Activated naive CD8-positive, alpha-beta T cell treated with anti-CD3 and anti-CD28 coated beads for 36 hours (primary cell): ENCODE data around the gene SYT11. TPM values are rescaled to one million over a fixed set of nuclear protein-coding genes. Genes with fewer than 3 reads are reported as not detected.
"Not testable (repeated sequence)": the region's sequence is repeated elsewhere in the genome, so short reads cannot be mapped to it uniquely, and the experiment has no call there.

ENCODE experiments used
- DNase-seq: peaks from one replicate; pipeline ENCODE4 v3.0.0; 2021
- H3K27ac Mint-ChIP-seq: one replicate; pipeline ENCODE4 v1.8.0; 2022; ENCODE audit warnings: mild to moderate bottlenecking, moderate library complexity, mixed read lengths
- H3K27me3 Mint-ChIP-seq: one replicate; pipeline ENCODE4 v1.8.0; 2022; ENCODE audit warnings: mild to moderate bottlenecking, mixed read lengths
- H3K36me3 Mint-ChIP-seq: one replicate; pipeline ENCODE4 v1.8.0; 2021; ENCODE audit warnings: mild to moderate bottlenecking, mixed read lengths
- H3K4me1 Mint-ChIP-seq: one replicate; pipeline ENCODE4 v1.8.0; 2021; ENCODE audit warnings: mixed read lengths
- H3K4me3 Mint-ChIP-seq: one replicate; pipeline ENCODE4 v1.8.0; 2022; ENCODE audit warnings: mild to moderate bottlenecking, moderate library complexity, mixed read lengths
- H3K9me3 Mint-ChIP-seq: one replicate; pipeline ENCODE4 v1.8.0; 2022; ENCODE audit warnings: mixed read lengths
- total RNA-seq, 2 experiments: library from RNA; stranded (reverse); gene quantifications; one replicate each; pipeline ENCODE4 v1.2.3, GENCODE V29; 2021

Gene SYT11
- total RNA-seq, 2 experiments from 2014 or later: 12.2 to 12.8 TPM

DNA sequence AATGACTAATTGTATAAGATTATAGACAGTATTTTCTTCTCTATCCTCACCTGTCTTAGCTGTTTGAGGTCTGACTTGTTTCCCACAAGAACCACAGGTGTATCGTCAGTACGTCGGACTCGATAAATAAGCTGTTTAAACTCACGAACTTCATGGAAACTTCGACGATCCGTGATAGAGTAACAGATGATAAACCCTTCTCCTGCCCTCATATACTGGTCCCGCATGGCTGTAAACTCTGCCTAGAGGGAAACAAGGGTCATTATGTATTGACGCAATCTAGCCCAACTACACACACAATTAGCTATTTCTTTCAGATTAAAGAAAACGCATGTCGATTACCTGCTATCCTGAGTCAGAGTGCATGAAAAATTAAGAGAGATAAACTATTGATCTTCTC is 44.9 kb downstream of the SYT11 start:
- Mint-ChIP-seq H3K4me1 (peaks cover 5% of the 10 kb centered on the region), H3K9me3 (no peaks in the 10 kb centered on the region), H3K27me3 (no peaks in the 10 kb centered on the region), H3K4me3 (no peak overlapping the region), H3K27ac (no peak overlapping the region), H3K36me3 (peaks cover 10% of the 10 kb centered on the region)
- DNase-seq: no peak

DNA sequence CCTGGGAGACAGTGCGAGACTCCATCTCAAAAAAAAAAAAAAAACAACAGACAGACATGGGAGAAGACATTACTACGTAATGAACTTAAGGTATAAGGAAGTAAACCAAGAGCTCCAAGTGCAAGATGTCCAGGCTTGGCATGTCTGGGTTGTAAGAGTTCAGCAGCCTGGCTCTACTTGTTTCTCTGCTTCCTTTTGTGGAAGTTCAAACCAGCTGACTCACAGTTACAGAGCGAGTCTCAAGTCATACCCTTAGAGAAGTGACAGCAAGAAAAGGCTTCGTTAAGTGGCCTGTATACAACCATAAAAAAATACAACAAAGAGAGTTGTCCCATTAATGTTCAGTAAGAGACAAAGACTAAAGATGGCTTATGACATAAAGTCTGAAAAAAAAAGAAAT is 50.5 kb downstream of the SYT11 start:
- H3K36me3 Mint-ChIP-seq: peaks cover 37% of the 10 kb centered on the region
- no peaks in the 10 kb centered on the region for H3K27me3 Mint-ChIP-seq

DNA sequence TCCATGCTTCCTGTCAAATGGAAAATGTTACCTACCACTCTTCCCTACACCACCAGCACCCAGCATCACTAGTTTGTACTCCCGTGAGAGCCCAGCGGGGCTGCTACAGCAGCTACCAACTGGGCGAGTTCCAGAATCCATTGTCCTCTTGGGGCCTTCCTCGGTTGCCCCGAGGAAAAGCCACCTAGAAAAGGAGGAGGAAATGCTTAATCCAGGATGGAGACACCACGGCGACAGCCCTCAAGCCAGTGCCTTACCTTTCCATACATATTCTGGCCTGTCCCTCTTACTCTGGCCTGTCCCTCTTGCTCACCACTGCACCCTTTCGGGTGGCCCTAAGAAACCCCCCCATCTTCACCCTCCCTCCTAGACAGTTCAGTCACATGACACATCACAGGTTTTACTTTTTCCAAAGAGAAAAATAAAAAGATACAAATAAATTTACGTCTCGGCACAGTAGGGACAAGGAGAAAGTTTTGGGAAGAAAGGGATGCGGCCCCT is 51.3 kb downstream of the SYT11 start:
- no peak for DNase-seq
- peaks cover 21% of the 10 kb centered on the region for H3K4me1 Mint-ChIP-seq
- H3K4me3 Mint-ChIP-seq: peak overlapping the region; percentile 99
- no peaks in the 10 kb centered on the region for H3K27me3 Mint-ChIP-seq
- H3K36me3 Mint-ChIP-seq: peaks cover 38% of the 10 kb centered on the region
- H3K27ac Mint-ChIP-seq: peak overlapping the region; percentile 97
- H3K9me3 Mint-ChIP-seq: no peaks in the 10 kb centered on the region

More for the DNA sequence above, 50.5 kb downstream of the SYT11 start:
- peak overlapping the region; percentile 99 for H3K4me3 Mint-ChIP-seq
- H3K27ac Mint-ChIP-seq: peak overlapping the region; percentile 70
- DNase-seq: no peak
- H3K4me1 Mint-ChIP-seq: peaks cover 21% of the 10 kb centered on the region
- no peaks in the 10 kb centered on the region for H3K9me3 Mint-ChIP-seq

DNA sequence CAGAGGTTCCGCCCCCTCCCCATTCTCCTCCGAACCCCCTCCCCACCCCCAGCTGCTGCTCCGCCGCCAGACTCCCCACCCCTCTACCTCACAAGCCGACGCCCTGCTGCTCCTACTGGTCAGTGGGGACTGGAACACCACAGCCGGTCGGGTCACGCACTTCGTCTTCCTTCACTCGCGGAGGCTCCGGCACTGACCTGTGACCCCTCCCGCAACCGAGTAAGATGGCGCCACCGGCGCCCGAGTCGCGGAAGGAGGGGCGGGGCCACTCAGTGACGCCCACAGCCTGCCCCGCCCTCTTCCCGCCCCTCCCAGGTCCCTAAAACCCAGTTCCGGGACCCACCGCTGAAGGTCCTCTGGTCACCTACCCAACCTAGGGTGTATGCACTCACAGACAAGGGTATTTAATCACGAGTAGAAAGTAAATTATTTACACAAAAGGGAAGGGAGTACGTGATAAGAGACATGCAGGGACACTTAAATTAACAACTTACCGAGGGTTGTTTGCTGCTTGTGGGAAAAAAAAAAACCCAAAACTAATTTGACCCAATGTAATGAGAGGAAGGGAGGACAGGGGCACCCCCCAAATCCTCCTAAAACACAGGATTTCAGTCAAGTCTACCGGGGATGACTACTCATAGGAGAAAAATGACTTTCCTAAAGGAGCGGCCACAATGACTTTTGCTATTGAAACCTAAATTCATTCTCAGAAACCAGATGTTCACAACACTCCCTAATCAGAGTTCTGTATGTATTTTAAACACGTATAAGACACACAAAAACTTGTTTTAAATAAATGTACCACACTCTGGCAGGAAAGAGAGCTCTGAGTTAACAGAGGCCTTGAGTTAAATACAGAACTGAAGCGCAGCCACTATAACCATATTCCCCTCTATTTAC is 52.0 kb downstream of the SYT11 start, which contains the start of gene RIT1:
Gene RIT1, minus strand, starts transcription at position 194 of the 900 bp plus-strand sequence. CDS start 588 bp downstream, outside the sequence.
- H3K4me3 Mint-ChIP-seq: peak within 1 kb of the TSS; percentile 99
- no peaks in the 10 kb centered on the region for H3K9me3 Mint-ChIP-seq
- H3K27ac Mint-ChIP-seq: peak within 1 kb of the TSS; percentile 97
- peak; percentile 85 for DNase-seq
- peaks cover 19% of the 10 kb centered on the region for H3K4me1 Mint-ChIP-seq
- peaks cover 39% of the 10 kb centered on the region for H3K36me3 Mint-ChIP-seq
- H3K27me3 Mint-ChIP-seq: no peaks in the 10 kb centered on the region

DNA sequence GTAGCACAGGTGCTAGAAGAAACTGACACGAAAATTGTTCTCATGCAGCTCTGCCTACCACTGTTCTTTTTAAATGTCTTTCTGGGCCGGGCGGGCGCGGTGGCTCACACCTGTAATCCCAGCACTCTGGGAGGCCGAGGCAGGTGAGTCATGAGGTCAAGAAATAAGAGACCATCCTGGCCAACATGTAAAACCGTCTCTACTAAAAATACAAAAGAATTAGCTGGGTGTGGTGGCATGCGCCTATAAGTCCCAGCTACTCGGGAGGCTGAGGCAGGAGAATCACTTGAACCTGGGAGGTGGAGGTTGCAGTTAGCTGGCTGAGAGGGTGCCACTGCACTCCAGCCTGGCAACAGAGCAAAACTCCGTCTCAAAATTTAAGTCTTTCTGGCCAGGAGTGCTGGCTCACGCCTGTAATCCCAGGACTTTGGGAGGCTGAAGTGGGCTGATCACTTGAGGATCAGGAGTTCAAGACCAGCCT is 52.7 kb downstream of the SYT11 start:
- peak overlapping the region; percentile 97 for H3K27ac Mint-ChIP-seq
- H3K27me3 Mint-ChIP-seq: no peaks in the 10 kb centered on the region
- H3K9me3 Mint-ChIP-seq: no peaks in the 10 kb centered on the region
- no peak for DNase-seq
- H3K36me3 Mint-ChIP-seq: peaks cover 46% of the 10 kb centered on the region
- H3K4me3 Mint-ChIP-seq: peak overlapping the region; percentile 99
- H3K4me1 Mint-ChIP-seq: peaks cover 19% of the 10 kb centered on the region

DNA sequence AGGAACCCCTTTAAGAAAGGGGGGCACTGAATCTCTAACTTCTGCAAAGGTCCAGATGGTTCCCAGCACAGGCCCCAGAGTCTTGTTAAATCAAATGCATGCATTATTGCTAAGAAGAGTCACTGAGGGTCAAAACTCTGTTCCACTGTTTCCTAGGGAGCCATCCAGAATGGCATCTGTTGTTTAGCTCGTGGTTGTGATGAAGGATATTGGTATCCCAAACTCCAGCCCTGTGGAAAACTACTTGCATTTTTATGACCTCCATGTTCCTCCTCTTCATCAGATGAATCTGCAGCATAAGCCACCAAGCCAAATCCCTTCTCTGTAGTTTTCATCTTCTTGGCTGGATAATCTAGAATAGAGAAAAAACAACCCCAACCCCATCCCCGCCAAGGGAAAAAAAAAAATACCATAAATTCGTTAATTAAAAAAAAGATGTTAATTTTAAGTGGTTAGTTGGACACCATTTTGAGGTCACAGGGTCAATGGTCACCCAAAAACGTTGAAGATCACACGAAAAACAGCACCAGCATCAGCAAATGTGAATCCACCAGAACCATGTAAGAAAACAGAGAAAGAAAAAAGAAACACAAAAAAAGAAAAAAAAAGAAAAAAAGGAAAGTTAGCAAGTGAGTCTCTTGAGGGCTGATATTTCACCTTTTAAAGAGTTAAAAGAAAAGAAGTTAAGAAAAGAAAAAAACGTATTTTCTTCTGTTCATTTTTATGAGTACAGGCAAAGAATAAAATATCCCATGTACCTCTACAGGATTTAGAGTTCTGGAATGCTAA is 54.8 kb downstream of the SYT11 start:
- Mint-ChIP-seq H3K4me1 (peaks cover 19% of the 10 kb centered on the region), H3K36me3 (peaks cover 52% of the 10 kb centered on the region), H3K27me3 (no peaks in the 10 kb centered on the region), H3K9me3 (no peaks in the 10 kb centered on the region), H3K4me3 (no peak overlapping the region), H3K27ac (peak overlapping the region; percentile 34)
- DNase-seq: no peak

DNA sequence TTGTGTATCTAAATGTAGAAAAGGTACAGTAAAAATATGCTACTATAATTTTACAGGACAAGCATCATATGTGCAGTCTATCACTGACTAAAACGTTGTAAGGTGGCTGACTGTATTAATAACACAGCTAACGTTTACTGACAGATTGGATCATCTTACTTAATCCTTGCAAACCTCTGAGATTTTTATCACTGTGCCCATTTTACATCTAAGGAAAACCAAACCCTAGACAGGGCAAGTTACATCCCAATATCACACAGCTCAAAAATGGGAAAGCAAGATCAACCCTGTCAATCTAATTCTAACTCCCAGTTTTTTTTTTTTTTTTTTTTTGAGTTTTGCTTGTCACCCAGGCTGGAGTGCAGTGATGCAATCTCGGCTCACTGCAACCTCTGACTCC is 59.3 kb downstream of the SYT11 start:
- H3K27ac Mint-ChIP-seq: no peak overlapping the region
- H3K36me3 Mint-ChIP-seq: peaks cover 50% of the 10 kb centered on the region
- no peak overlapping the region for H3K4me3 Mint-ChIP-seq
- H3K4me1 Mint-ChIP-seq: peaks cover 4% of the 10 kb centered on the region
- no peak for DNase-seq
- H3K9me3 Mint-ChIP-seq: no peaks in the 10 kb centered on the region
- no peaks in the 10 kb centered on the region for H3K27me3 Mint-ChIP-seq

DNA sequence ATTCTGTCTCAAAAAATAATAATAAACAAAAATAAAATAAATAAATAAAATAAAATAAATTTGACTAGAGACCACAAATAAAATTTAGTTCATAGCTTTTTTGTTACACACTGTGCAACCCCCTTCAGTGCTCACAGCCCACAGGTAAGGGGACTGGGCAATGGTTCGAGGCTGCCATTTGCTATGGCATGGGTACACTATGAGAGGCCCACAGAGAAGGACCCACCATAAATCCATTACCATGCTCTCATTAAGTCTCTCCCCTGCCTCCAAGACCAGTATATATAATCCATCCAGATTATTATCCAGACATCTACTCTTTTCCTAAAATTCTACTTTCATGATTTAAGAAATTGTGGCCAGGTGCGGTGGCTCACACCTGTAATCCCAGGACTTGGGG is 60.4 kb downstream of the SYT11 start:
- Mint-ChIP-seq H3K36me3 (peaks cover 44% of the 10 kb centered on the region), H3K4me3 (no peak overlapping the region), H3K9me3 (no peaks in the 10 kb centered on the region), H3K4me1 (peaks cover 4% of the 10 kb centered on the region), H3K27me3 (no peaks in the 10 kb centered on the region), H3K27ac (no peak overlapping the region)
- no peak for DNase-seq

DNA sequence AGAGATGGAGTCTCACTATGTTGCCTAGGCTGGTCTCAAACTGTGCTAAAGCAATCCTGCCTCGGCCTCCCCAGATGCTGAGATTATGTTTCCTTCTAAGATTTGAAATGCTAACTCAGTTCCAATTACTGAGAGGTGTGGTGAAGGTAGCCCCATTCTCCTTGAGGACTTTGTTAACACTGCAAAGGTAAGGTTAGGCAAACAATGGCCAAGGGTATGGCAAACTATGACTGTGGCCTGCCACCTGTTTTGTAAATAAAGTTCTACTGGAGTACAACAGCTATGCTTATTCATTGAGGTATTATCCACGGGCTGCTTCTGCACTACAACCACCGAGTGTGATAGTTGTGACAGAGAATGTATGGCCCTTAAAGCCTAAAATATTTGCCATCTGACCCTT is 61.4 kb downstream of the SYT11 start:
- Mint-ChIP-seq H3K9me3 (no peaks in the 10 kb centered on the region), H3K4me1 (peaks cover 4% of the 10 kb centered on the region), H3K27me3 (no peaks in the 10 kb centered on the region), H3K4me3 (no peak overlapping the region), H3K27ac (no peak overlapping the region), H3K36me3 (peaks cover 45% of the 10 kb centered on the region)
- DNase-seq: no peak

DNA sequence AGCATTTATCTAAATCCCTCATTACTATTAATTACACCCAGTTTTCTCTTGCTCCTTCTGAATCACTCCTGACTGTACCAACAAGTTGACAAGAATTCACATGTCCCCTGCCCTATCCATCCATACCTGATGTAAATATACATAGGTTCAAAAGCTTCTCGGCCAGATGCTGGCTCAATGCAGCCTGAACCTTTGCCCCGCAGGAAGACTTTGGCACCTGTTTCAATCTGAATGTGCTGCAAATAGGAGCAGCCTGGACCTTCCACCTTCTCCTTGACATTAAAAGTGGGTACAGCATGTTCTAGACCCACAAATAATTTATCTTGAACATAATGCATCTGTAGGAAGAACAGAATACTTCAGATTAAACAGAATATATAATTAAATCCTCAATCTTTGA is 66.1 kb downstream of the SYT11 start:
- DNase-seq: no peak
- Mint-ChIP-seq H3K4me1 (peaks cover 20% of the 10 kb centered on the region), H3K4me3 (no peak overlapping the region), H3K9me3 (no peaks in the 10 kb centered on the region), H3K27me3 (no peaks in the 10 kb centered on the region), H3K27ac (no peak overlapping the region), H3K36me3 (peaks cover 40% of the 10 kb centered on the region)

DNA sequence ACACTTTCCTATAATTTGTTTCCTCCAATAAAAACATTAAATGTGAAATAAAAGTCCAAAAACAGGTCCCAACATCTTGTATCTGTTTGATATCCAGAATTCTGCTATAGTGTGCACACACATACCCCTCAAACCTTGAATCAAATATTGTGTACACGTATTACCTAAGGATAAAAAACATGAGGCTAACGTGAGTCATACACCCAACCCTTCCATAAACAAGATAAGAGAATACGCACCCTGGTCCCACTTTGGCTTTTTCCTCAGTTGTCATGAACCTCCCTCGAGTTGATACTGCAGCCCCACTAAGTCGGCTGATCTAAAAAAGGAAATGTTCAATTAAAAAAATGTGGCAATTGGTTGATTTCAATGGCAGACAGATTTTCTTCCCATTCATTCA is 69.7 kb downstream of the SYT11 start:
- no peak for DNase-seq
- Mint-ChIP-seq H3K4me3 (no peak overlapping the region), H3K9me3 (no peaks in the 10 kb centered on the region), H3K4me1 (peaks cover 39% of the 10 kb centered on the region), H3K27ac (peak overlapping the region; percentile 22), H3K27me3 (no peaks in the 10 kb centered on the region), H3K36me3 (peaks cover 39% of the 10 kb centered on the region)

DNA sequence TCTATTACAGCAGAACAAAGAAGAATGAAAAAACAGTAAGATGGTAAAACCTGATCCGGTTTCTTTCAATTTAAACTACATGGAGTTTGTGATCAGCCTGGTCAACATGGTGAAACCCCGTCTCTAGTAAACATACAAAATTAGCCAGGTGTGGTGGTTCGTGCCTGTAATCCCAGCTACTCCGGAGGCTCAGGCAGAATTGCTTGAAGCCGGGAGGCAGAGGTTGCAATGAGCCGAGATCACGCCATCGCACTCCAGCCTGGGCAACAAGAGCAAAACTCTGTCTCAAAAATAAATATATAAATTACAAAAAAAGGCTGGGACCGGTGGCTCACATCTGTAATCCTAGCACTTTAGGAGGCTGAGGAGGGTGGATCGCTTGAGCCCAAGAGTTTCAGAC is 71.4 kb downstream of the SYT11 start:
- not testable (repeated sequence) for H3K27me3 Mint-ChIP-seq, DNase-seq, H3K9me3 Mint-ChIP-seq, H3K27ac Mint-ChIP-seq
- Mint-ChIP-seq H3K36me3 (peaks cover 35% of the 10 kb centered on the region), H3K4me3 (peak overlapping the region; percentile 73), H3K4me1 (peaks cover 39% of the 10 kb centered on the region)

DNA sequence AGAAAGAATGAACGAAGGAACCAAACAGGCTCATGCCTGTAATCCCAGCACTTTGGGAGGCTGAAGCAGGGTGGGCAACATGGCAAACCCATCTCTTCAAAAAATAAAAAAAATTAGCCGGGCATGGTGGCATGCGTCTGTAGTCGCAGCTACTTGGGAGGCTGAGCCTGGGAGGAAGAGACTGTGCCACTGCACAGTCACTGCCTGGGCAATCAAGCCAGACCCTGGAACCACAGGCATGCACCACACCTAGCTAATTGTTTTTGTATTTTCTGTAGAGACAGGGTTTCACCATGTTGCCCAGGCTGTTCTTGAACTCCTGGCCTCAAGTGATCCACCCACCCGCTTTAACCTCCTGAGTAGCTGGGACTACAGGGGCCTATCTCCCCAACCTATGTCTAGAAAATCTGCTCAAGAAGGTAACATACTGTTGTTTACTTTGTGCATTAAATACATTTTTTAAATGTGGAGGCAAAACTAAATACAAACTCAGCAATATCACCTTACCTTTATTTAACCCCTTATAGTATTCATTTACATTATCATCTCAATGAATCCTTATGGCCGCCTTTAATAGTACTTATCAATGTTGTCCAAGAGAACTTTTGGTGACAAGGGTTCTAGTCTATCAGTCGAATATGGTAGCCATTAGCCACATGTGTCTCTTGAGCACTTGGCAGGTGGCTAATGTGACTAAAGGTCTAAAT is 72.1 kb downstream of the SYT11 start:
- peaks cover 33% of the 10 kb centered on the region for H3K36me3 Mint-ChIP-seq
- H3K9me3 Mint-ChIP-seq: no peaks in the 10 kb centered on the region
- H3K4me3 Mint-ChIP-seq: peak overlapping the region; percentile 73
- DNase-seq: no peak
- peaks cover 39% of the 10 kb centered on the region for H3K4me1 Mint-ChIP-seq
- H3K27ac Mint-ChIP-seq: peak overlapping the region; percentile 56
- no peaks in the 10 kb centered on the region for H3K27me3 Mint-ChIP-seq

DNA sequence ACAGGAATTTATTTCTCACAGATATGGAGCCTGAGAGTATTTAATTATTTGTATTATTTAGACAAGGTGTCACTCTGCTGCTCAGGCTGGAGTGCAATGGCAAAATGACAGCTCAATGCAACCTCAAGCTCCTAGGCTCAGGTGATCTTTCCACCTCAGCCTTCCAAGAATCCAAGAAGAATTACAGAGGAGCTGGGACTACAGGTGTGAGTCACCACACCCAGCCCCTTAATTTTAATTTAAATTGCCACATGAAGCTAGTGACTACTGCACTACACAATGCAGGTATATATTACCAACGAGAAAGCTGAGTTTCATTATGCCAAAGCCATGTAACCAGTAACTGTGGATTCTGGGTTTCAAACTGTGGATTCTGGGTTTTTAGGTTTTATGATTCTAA is 72.7 kb downstream of the SYT11 start:
- H3K27ac Mint-ChIP-seq: no peak overlapping the region
- no peaks in the 10 kb centered on the region for H3K9me3 Mint-ChIP-seq
- H3K36me3 Mint-ChIP-seq: peaks cover 30% of the 10 kb centered on the region
- DNase-seq: no peak
- H3K4me3 Mint-ChIP-seq: peak overlapping the region; percentile 64
- H3K27me3 Mint-ChIP-seq: no peaks in the 10 kb centered on the region
- H3K4me1 Mint-ChIP-seq: peaks cover 37% of the 10 kb centered on the region
